22Rv1 (cell line): ENCODE data around the gene KANK4.

Source experiments
- ZFX ChIP-seq: fragments of 450-650 bp; IDR thresholded peaks from 2 replicates; pipeline ENCODE4 v1.6.1; 2017; ENCODE audit warnings: antibody characterized with exemption, borderline replicate concordance
- TF ChIP-seq, protein P1 (sequence below): fragments of 450-650 bp; IDR thresholded peaks from 2 replicates; pipeline ENCODE4 v1.5.1; 2017; ENCODE audit warnings: mild to moderate bottlenecking

DNA sequence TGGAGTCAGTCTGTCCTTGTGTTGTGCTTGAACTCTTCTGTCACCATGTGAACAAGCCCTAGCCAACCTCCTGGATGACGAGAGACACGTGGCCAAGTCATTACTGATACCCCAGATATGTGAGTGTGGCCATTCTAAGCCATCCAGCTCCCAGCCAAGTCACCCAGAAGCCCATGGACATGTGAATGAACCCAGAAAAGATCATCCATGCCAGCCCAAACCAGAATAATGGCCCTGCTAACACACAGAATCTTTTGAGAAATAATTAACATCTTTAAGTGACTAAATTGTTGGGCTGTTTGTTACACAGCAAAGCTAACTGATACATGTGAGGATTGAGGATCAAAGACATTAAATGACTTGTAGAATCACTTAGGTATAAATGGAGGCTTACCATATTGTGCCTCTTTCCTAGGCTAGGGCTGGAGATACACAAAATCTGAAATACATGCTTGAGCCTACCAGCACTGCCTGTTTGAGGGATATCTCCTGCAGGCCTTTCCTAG, 38.2 kb downstream of the KANK4 start:
- TF ChIP-seq, protein P1, sequence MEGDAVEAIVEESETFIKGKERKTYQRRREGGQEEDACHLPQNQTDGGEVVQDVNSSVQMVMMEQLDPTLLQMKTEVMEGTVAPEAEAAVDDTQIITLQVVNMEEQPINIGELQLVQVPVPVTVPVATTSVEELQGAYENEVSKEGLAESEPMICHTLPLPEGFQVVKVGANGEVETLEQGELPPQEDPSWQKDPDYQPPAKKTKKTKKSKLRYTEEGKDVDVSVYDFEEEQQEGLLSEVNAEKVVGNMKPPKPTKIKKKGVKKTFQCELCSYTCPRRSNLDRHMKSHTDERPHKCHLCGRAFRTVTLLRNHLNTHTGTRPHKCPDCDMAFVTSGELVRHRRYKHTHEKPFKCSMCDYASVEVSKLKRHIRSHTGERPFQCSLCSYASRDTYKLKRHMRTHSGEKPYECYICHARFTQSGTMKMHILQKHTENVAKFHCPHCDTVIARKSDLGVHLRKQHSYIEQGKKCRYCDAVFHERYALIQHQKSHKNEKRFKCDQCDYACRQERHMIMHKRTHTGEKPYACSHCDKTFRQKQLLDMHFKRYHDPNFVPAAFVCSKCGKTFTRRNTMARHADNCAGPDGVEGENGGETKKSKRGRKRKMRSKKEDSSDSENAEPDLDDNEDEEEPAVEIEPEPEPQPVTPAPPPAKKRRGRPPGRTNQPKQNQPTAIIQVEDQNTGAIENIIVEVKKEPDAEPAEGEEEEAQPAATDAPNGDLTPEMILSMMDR = no peak
- no peak for TF ChIP-seq ZFX
